ENCODE results near the gene RASA4B.
"Not testable (repeated sequence)": the region's sequence is repeated elsewhere in the genome, so short reads cannot be mapped to it uniquely, and the experiment has no call there.

RASA4B gene

GRCh38 chr7:102517550-102518147, at the start of gene RASA4B:
RASA4B (minus strand) TSS chr7:102517777; CDS start chr7:102517710, 67 bp downstream.
- DNase-seq, result not testable (repeated sequence)

GRCh38 chr7:102550808-102551422, 33.3 kb upstream of the RASA4B start, which contains the start of gene SPDYE2:
SPDYE2 (plus strand) TSS chr7:102551226; CDS start chr7:102553256, 2,030 bp downstream.
- not testable (repeated sequence) for DNase-seq

GRCh38 chr7:102546353-102546752, 28.8 kb upstream of the RASA4B start:
- not testable (repeated sequence) for DNase-seq

- not testable (repeated sequence) for DNase-seq
Measured at GRCh38 chr7:102545288-102545687, 27.7 kb upstream of the RASA4B start.

GRCh38 chr7:102544372-102544771, 26.8 kb upstream of the RASA4B start:
- not testable (repeated sequence) for DNase-seq

- DNase-seq, result not testable (repeated sequence)
Measured at GRCh38 chr7:102543596-102543995, 26.0 kb upstream of the RASA4B start, which contains the start of gene UPK3BL2. UPK3BL2 (minus strand) TSS chr7:102543696; CDS start chr7:102543636, 60 bp downstream.

- not testable (repeated sequence) for DNase-seq
Measured at GRCh38 chr7:102542771-102543170, 25.2 kb upstream of the RASA4B start.

GRCh38 chr7:102542083-102542482, 24.5 kb upstream of the RASA4B start:
- not testable (repeated sequence) for DNase-seq

GRCh38 chr7:102540604-102541003, 23.0 kb upstream of the RASA4B start:
- not testable (repeated sequence) for DNase-seq

GRCh38 chr7:102535062-102535615, 17.6 kb upstream of the RASA4B start:
- not testable (repeated sequence) for DNase-seq

- DNase-seq, result not testable (repeated sequence)
Measured at GRCh38 chr7:102532127-102532526, 14.6 kb upstream of the RASA4B start.

GRCh38 chr7:102531583-102531982, 14.0 kb upstream of the RASA4B start:
- DNase-seq, result not testable (repeated sequence)

GRCh38 chr7:102527822-102528793, 10.5 kb upstream of the RASA4B start:
- DNase-seq, result not testable (repeated sequence)

GRCh38 chr7:102527182-102527581, 9.6 kb upstream of the RASA4B start:
- not testable (repeated sequence) for DNase-seq

- not testable (repeated sequence) for DNase-seq
Measured at GRCh38 chr7:102524803-102525202, 7.2 kb upstream of the RASA4B start.

GRCh38 chr7:102520797-102521196, 3.2 kb upstream of the RASA4B start:
- not testable (repeated sequence) for DNase-seq

GRCh38 chr7:102516951-102517350, 626 bp downstream of the RASA4B start:
- DNase-seq, result not testable (repeated sequence)

GRCh38 chr7:102515889-102516288, 1.7 kb downstream of the RASA4B start:
- DNase-seq, result not testable (repeated sequence)

- not testable (repeated sequence) for DNase-seq
Measured at GRCh38 chr7:102514881-102515721, 2.5 kb downstream of the RASA4B start.

GRCh38 chr7:102512642-102513221, 4.8 kb downstream of the RASA4B start:
- not testable (repeated sequence) for DNase-seq

GRCh38 chr7:102511860-102512522, 5.6 kb downstream of the RASA4B start:
- DNase-seq, result not testable (repeated sequence)
